HG02973 (cell line): ENCODE measurements around the gene ELOVL6.
"Not testable (repeated sequence)": the region's sequence is repeated elsewhere in the genome, so short reads cannot be mapped to it uniquely, and the experiment has no call there.

Experiments
- ATAC-seq: cut with Tn5 transposase; IDR thresholded peaks from one replicate; pipeline ENCODE4 v1.9.1; 2021; ENCODE audit warnings: moderate library complexity; ENCODE audit not compliant: unreplicated experiment

The ELOVL6 gene, protein sequence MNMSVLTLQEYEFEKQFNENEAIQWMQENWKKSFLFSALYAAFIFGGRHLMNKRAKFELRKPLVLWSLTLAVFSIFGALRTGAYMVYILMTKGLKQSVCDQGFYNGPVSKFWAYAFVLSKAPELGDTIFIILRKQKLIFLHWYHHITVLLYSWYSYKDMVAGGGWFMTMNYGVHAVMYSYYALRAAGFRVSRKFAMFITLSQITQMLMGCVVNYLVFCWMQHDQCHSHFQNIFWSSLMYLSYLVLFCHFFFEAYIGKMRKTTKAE

DNA sequence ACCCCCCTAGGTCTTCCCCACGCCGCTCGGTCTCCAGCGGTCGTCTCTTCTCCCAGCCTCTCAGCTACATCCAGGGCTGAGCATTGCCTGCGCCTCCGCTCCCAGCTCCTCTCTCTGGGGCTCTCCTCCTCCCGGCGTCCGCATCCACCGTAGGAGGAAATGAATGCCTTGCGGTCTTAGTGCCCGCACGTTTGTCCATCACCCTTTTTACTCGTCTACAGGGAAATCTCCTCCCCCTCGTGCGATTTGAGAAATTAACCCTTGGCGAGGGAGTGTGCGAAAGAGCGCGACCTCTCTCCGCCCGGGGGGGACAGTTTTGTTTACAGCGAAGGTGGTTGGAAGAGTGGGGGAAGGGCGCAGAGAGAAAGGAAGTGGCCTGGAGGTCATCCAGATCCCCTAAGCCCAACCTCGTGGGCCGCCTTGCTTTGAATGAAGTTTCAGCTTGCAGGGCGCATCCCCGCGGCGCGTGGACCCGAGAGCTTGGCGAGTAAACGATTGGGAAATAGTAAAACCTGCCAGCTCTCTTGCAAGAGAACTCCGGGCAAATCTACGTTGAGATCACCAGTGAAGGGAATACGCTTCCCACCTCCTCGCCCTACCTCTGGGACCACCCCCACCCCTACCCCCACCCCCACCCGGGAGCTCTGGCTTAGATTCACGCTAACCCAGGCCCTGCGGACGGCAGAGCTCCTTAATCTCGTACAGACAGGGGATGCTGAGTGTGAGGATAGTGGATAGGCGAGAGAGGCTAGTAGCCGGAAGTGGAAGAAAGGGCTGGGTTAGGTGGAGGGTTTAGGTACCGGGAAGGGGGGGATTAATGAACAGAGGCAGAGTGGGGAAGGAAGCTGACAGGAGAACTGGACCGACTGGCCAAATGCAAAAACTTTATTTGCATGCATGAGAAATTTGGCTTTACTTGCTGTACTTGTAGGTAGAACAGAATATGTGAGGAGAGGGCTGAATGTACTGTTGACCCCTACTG, at the start of gene ELOVL6:
TSS of gene ELOVL6 (minus strand) at position 181 of the 982 bp plus-strand sequence. CDS start 280 bp downstream, outside the sequence.
- ATAC-seq = no peak

DNA sequence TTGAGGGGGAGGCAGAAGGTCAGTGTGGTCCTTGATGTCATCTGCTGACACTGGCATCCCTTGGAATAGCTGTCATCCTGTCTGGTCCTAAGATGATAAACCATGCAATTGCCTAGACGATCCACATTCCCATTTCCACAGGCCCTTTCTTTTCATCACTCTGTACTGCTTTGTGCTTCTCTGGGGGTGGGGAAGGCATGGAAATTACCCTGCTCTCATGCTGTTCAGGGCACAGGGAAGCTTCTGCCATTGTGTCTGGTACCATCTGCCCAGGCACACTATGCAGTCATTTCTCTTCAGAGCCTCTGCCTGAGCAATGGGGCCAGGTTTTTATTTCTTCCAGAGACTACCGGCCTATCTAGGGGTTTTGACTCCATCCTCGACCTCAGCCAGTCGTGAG, 49.7 kb upstream of the ELOVL6 start:
- no peak for ATAC-seq

DNA sequence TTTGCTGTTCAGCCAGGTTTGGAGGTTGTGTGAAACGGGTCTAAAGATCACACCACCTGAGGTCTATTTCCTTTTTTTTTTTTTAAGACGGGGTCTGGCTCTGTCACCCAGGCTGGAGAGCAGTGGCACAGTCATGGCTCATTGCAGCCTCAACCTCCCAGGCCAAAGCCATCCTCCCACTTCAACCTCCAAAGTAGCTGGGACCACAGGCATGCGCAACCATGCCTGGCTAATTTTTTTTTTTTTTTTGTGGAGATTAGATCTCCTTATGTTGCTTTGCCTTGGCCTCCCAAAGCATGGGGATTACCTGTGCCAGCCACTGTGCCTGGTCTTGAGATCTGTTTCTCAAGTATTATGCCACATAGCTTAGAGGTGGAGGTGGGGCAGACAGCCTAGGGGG, 49.2 kb upstream of the ELOVL6 start:
- ATAC-seq = no peak

DNA sequence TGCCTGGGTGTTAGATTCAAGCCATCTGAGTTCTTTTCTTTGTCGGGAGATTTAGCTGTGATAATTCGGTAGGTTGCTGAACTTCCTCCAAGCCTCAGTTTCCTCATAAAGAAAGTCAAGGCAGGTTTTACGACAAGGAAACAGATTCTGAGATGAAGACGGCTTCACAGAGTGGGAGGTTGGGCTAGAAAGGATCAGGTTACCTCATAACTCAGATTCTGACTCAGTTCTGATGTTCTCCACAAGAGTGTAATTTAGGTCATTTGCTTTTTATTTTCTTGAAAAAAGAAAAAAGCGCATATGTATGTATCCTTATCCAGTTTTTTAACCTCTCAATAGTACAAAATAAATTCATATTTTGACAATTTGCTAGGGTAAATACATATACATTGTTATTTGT, 47.2 kb upstream of the ELOVL6 start:
- no peak for ATAC-seq

DNA sequence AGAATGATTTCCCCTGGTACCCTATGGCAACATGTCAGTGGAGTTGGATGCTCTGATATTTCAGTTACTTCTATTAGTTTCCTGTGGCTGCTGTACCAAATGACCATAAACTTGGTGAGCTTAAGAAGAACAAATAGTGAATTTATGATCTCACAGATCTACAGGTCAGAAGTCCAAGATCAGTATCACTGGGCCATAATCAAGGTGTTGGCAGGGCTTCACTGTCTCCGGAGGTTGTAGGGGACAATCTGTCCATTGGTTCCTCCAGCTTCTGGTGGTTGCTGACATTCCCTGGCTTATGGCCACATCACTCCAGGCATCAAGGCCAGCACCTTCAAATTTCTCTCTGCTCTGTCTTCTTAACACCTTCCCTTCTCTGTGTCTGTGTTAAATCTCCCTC, 37.9 kb upstream of the ELOVL6 start:
- no peak for ATAC-seq

DNA sequence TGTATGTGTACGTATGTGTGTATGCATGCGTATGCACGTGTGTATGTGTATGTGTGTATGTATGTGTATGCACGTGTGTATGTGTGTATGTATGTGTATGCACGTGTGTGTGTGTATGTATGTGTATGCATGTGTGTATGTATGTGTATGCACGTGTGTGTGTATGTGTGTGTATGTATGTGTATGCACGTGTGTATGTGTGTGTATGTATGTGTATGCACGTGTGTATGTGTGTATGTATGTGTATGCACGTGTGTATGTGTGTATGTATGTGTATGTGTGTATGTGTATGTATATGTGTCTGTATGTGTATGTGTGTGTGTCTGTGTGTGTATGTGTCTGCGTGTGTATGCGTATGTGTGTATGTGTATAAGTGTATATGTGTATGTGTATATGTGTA, 35.2 kb upstream of the ELOVL6 start:
- not testable (repeated sequence) for ATAC-seq

DNA sequence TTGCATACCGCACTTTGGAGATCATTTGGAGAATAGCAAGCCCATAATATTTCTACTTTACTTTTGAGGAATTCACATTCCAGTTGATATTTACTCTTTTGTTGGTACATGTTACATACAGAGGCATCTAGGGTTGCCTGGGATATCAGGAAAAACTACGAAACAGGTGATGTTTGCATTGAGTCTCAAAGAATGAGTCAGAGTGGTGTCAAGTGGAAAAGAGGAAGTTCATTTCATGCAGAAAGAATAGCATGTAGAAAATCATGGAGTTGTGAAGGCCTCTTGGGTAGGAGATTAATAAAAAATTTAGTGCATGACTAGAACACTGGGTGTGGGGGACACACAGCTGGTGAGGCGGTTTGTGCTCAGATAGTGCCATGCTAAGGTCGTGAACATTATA, 33.5 kb upstream of the ELOVL6 start:
- no peak for ATAC-seq

DNA sequence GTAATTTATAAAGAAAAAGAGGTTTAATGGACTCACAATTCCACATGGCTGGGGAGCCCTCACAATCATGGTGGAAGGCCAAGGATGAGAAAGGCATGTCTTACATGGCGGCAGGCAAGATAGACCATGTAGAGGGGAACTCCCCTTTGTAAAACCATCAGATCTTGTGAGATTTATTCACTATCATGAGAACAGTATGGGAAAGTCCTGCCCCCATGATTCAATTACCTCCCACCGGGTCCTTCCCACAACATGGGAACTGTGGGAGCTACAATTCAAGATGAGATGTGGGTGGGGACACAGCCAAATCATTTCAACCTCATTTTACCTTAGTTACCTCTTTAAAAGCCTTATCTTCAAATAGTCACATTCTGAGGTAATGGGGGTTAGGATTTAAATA, 30.9 kb upstream of the ELOVL6 start:
- no peak for ATAC-seq

DNA sequence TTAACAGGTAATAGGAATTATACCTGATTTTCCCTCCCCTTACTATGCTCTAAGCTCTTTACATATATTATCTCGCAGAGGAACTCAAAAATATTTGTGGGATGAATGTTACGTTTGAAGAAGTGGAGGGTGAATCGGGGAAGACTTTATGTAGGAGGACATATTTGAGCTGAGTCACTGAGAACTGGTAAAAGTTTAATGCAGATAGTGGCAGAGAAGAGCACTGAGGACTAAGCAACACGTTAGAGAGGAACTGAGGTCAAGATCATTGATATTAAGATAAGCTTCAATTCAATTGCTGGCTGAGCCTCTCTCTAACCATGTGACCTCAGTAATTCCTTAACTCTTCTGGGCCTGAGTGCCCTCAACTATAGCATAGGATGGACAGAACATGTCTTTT, 26.4 kb upstream of the ELOVL6 start:
- ATAC-seq = no peak

DNA sequence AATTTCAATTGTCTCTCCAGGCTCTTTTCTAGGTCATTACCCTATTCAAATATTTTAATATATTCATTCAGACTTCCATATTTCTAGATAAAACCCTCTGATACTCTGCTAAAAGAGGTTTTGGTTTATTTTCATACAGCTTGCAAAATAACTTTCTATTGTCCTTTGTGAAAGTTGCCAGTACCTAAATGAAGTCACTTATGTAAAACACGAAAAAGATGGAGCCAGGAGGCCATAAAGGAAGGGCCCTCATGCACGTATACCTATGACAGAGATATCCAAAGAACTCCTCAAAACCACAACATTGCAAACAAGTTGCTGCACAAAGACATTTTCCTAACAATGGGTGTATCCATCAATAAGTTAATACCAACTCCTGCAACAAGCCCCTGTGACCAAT, 25.7 kb upstream of the ELOVL6 start:
- ATAC-seq = no peak

DNA sequence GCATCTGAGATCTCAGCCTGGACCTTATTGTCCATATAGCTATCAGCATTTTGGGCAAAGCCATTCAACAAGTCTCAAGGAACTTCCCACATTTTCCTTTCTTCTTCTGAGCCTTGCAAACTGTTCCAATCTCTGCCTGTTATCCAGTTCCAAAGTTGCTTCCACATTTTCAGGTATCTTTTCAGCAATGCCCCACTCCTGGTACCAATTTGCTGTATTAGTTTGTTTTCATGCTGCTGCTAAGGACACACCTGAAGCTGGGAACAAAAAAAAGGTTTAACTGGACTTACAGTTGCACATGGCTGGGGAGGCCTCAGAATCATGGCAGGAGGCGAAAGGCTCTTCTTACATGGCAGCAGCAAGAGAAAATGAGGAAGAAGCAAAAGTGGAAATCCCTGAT, 20.5 kb upstream of the ELOVL6 start:
- not testable (repeated sequence) for ATAC-seq

DNA sequence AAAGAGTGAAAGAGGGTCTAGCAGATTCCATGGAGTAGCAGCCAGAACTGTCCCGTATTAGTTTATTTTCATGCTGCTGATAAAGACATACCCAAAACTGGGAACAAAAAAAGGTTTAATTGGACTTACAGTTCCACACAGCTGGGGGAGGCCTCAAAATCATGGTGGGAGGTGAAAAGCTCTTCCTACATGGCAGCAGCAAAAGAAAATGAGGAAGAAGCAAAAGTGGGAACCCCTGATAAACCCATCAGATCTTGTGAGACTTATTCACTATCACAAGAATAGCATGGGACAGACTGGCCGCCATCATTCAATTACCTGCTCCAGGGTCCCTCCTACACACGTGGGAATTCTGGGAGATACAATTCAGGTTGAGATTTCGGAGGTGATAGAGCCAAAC, 18.8 kb upstream of the ELOVL6 start:
- ATAC-seq = not testable (repeated sequence)

DNA sequence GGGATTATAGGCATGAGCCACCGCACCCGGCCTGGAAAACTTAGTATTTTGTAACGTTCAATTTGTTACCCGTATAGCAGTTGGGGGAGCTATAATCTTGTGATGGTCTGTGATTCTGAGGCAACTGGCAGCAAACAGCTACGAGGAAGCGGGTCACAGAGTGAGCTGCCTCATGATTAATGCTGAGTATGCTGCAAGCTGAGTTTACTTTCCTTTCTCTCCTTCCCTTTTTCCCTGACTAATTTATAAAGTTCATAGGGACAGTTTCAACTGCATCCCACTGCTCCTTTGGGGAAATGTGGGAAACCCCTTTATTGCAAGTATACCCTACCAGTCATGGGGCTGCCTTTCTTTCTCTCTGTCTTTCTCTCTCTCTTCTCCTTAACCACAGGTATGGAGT, 17.7 kb upstream of the ELOVL6 start:
- no peak for ATAC-seq

DNA sequence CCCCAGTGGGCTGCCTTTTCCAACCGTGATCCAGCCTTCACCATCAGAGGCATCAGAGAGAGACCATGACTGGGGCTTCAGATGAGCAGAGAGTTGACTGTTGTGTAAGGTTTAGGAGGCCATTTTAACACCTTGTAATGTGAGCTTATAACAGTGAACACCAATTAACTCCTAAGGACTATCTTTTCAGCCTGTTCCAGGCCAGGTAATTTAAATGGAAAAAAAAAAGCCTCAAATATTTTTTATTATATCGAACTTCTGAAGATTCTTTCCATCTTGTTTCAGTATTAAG, 13.3 kb upstream of the ELOVL6 start:
- ATAC-seq = no peak

DNA sequence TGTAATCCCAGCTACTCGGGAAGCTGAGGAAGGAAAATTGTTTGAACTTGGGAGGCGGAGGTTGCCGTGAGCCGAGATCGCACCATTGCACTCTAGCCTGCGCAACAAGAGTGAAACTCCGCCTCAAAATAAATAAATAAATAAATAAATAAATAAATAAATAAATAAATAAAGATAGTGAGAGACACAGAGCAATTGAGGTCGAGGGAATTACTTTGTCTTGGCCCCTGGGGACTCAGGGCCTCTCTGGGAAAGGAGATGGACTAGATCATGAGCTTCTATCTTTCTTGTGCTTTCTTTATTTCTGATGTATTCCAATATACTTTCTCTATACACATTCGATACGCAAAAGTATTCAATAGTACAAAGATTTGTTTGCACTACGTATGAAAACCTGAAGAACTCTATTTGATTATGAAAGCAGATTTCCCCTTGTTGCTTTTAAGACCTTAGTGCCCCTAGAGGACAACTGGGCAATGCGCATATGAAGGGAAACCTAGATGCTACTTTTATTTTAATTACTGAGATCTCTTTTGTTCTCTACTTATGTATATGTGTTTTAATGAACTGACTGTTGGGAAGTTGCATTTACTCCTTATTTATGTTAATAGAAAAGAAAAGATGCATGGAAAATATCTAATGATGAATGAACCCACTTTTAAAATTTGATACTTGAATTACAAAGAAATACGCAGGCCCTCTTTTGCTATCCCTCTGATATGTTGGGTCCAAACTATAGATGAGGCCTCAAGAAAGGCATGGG, 12.8 kb upstream of the ELOVL6 start:
- ATAC-seq = peak; percentile 84

DNA sequence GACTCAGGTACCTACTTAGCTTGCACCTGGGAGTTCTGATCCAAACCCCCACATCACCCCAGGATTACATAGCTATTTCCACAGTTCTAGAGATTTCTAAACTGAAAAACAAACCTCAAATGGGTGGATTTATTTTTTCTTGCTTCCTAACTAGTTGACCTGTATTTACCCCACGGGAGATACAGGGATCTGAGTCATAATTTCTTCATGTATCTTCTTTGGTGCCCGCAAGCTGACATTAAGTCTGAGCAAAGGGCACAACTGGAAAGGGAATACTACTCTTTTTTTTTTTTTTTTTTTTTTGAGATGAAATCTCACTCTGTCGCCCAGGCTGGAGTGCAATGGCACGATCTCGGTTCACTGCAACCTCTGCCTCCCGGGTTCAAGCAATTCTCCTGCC, 10.0 kb upstream of the ELOVL6 start:
- ATAC-seq = no peak

DNA sequence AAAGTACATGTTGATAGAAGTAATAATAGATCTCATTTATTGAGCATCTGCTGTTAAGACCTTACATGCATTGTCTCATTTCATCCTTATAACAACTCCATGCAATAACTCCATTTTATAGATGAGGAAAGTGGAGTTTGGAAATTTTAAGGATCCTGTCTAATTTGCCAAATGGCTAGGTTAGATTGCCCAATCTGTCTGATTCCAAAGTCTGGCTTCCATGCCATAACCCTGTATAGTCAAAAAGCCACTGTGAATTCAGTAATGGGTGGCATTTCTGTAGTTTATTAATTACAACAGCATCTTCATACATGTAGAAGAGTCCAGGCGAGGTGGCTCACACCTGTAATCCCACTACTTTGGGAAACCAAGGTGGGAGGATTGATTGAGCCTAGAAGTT, 8.8 kb upstream of the ELOVL6 start:
- ATAC-seq = no peak

DNA sequence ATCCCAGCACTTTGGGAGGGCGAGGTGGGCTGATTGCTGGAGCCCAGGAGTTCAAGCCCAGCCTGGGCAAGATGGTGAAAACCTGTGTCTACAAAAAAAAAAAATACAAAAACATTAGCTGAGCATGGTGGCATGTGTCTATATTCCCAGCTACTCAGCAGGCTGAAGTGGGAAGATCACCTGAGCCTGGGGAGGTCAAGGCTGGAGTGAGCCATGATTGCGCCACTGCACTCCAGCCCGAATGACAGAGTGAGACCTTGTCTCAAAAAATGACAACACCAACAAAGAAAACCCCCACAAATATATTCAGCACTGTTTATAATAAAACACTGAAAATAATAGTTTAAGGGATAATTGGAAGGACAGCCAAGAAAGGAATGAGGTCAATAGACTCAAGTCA, 3.6 kb upstream of the ELOVL6 start:
- no peak for ATAC-seq

DNA sequence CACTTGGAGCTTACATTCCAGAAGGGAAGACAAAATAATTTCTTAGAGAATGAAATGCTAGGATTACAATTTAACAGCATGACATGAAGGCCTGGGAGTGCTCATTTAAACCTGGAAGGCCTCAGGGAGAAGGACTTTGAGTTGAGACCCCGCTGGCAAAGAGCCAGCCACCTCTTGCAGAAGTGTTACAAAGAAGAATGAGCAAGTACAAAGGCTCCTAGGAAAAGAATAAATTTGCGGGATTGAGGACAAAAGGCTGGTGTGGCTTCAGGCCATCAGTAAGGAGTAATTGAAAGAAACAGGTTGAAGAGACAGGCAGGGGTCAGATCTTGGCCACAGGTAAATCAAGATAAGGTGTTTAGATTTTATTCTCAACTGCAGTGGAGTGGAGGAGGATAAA, 3.1 kb upstream of the ELOVL6 start:
- ATAC-seq = no peak

DNA sequence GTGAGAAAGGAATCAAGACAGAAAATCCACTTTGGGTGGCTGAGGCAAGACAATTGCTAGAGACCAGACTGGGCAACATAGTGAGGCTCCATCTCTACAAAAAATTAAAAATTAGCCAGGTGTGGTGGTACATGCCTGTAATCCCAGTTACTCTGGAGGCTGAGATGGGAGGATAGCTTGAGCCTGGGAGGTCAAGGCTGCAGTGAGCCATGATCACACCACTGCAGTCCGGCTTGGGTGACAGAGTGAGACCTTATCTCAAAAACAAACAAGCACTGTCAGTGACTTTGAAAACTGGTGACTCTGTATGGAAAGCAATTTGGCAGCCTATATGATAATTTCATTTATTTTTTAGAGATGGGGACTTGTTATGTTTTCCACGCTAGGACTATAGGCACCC, 2.3 kb upstream of the ELOVL6 start:
- no peak for ATAC-seq

DNA sequence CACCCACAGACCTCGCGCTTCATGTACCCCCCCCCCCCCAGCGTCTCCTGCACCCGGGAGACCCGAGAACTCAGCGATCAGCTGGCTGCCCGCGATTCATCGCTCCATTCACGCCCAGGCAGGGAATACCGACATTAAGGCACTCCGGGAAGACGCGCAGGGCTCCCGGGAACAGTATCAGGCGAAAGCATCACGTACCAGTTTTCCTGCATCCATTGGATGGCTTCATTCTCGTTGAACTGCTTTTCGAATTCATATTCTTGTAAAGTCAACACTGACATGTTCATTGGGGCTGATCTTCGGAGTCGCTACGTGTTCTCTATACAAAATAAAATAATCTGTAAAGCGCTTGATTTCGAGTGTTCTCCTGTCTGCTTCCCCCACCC, 373 bp downstream of the ELOVL6 start:
- no peak for ATAC-seq

DNA sequence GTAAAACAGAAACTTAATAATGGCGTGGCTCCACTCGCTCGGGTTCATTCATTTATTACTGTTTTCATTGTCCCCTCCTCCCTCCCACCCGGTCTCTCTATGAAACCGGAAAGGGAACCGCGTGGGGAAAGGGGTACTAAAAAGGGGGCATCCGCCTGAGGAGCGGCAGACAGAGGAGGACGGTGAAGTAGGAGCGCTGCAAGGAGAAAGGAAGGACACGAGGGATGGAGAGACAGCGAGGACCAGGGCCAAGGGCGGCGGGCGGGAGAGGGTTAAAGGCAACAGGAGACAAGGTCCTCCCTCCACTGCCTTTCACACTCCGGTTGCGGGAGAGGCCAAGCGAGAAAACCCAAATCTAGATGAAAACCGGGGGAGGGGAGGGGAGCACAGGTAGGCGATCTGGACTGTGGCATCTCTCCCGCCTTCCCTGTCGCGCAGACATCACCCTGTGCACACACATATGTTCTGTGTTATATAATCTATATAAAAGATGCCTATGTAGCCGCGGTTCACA, 829 bp downstream of the ELOVL6 start:
- ATAC-seq = peak; percentile 4
